Measurements from ENCODE around the gene ARL15. TPM values are rescaled to one million over a fixed set of nuclear protein-coding genes. Genes with fewer than 3 reads are reported as not detected.
"Not testable (repeated sequence)": the region's sequence is repeated elsewhere in the genome, so short reads cannot be mapped to it uniquely, and the experiment has no call there.

ARL15 gene
- total RNA-seq, 6 experiments from 2014 or later: 9.8 to 16.0 (median 13.4) TPM

DNA sequence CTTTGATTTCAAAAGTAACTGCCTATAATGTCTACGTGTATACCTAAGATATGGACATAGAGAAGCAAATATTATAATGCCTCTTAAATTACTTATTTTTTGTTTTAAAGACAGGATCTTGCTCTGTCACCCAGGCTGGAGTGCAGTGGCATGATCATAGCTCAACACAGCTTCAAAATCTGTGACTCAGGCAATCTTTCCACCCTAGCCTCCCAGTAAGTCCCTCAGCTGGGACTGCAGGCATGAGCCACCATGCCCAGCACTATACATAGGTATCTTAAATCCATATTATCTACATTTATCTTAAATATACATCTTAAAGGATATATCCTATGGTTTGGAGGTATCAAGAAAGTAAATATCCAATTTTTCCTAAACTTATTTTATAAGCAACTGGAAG is 261.2 kb downstream of the ARL15 start:
- Mint-ChIP-seq H3K9me3 (no peaks in the 10 kb centered on the region), H3K4me1 (ENCODE audit: low read depth) (peaks cover 26% of the 10 kb centered on the region), H3K36me3 (ENCODE audit: low read depth) (no peaks in the 10 kb centered on the region), H3K4me3 (no peak overlapping the region), H3K27me3 (ENCODE audit: insufficient read depth) (peaks cover 5% of the 10 kb centered on the region; the same call in 1 of the 2 replicates), H3K27ac (peak overlapping the region; percentile 81; the same call in 1 of the 2 replicates)
- no peak for TF ChIP-seq CTCF (IDR thresholded peaks at IDR 0.05)
- peak; percentile 11 for DNase-seq

DNA sequence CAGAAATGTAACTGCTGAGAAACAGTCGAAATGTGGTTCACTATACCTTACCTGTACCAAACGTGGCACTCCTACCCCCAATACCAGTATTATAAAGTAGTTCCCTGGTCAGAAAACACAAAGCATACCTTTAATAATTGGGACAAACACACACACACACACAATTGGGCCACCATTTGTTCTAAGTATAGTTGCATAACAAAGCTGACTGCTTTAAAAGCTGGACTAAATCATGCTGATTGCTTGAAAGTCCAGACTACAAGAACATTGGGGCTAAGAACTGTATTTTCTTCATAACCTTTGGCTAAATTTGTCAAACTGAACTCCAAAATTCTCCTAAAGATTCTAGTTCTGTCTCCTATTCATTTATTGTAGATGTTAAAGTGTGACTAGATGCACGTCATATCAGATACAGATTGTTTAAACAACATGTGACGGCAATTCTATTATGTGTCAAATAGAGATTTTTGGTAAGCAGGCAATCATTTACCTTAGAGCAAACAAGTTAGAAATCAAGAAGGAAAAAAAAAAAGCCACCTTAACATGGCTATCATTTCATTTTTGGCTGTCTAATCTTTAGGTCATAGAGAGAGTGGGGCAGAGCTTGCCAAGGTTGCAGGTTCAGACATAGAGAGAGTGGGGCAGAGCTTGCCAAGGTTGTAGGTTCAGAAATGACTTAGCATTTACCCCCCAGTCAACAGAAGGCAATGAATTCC is 265.1 kb downstream of the ARL15 start:
- peaks cover 18% of the 10 kb centered on the region for H3K4me1 Mint-ChIP-seq (ENCODE audit: low read depth)
- H3K36me3 Mint-ChIP-seq (ENCODE audit: low read depth): no peaks in the 10 kb centered on the region
- DNase-seq: no peak
- no peak overlapping the region for H3K4me3 Mint-ChIP-seq
- peaks cover 5% of the 10 kb centered on the region; the same call in 1 of the 2 replicates for H3K27me3 Mint-ChIP-seq (ENCODE audit: insufficient read depth)
- TF ChIP-seq CTCF (IDR thresholded peaks at IDR 0.05): no peak
- no peaks in the 10 kb centered on the region for H3K9me3 Mint-ChIP-seq
- H3K27ac Mint-ChIP-seq: no peak overlapping the region

GRCh38 chr5:54044276-54044675 is 266.1 kb downstream of the ARL15 start:
- H3K9me3 Mint-ChIP-seq; H3K4me1 Mint-ChIP-seq (ENCODE audit: low read depth); H3K27ac Mint-ChIP-seq; DNase-seq; H3K27me3 Mint-ChIP-seq (ENCODE audit: insufficient read depth); H3K4me3 Mint-ChIP-seq; H3K36me3 Mint-ChIP-seq (ENCODE audit: low read depth): not testable (repeated sequence)

DNA sequence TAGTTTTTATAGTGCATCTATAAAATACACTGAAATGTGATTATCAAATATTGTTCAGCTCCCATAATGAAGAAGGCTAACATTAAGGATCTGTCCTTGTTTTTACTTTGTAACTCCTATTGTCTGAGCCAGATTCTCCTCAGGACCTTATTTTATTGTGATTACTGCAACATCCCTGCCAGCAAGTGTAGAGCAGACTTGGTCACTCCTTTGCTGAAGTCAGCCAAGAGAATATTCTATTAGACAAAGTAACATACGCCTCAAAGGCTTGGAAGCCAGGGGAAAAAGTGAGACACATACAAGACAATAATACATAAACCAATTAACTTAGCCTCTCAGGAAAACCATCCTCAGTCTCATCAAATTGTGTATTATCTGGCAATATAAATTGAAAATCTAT is 269.6 kb downstream of the ARL15 start:
- Mint-ChIP-seq H3K27me3 (ENCODE audit: insufficient read depth) (no peaks in the 10 kb centered on the region), H3K4me3 (no peak overlapping the region), H3K27ac (no peak overlapping the region), H3K9me3 (no peaks in the 10 kb centered on the region), H3K36me3 (ENCODE audit: low read depth) (no peaks in the 10 kb centered on the region), H3K4me1 (ENCODE audit: low read depth) (no peaks in the 10 kb centered on the region)
- no peak for DNase-seq
- no peak for TF ChIP-seq CTCF (IDR thresholded peaks at IDR 0.05)

- TF ChIP-seq CTCF (IDR thresholded peaks at IDR 0.05): no peak
- Mint-ChIP-seq H3K9me3 (no peaks in the 10 kb centered on the region), H3K4me1 (ENCODE audit: low read depth) (no peaks in the 10 kb centered on the region), H3K36me3 (ENCODE audit: low read depth) (no peaks in the 10 kb centered on the region), H3K4me3 (no peak overlapping the region), H3K27ac (no peak overlapping the region), H3K27me3 (ENCODE audit: insufficient read depth) (no peaks in the 10 kb centered on the region)
- no peak for DNase-seq
Observed at GRCh38 chr5:54040018-54040417, 270.4 kb downstream of the ARL15 start.

DNA sequence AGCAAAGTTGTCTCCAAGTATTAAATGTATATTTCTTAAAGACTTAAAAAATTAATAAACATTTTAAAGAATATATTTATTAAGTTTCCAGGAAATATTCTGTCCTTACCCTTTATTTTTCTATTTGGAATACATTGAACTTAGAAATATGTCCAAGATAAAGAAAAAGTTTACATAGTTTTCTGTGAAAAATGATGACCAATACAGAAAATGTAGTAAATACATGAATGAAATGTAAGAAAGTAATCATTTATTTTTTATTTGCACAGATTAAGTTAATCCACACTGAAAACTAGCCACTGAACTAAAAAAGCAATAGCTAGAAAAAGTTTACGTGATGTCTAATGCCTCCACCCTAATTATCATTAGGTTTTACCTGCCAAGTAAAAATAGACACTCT is 273.2 kb downstream of the ARL15 start:
- no peak for DNase-seq
- no peak for TF ChIP-seq CTCF (IDR thresholded peaks at IDR 0.05)
- no peaks in the 10 kb centered on the region for H3K9me3 Mint-ChIP-seq
- H3K4me3 Mint-ChIP-seq: no peak overlapping the region
- no peak overlapping the region for H3K27ac Mint-ChIP-seq
- no peaks in the 10 kb centered on the region for H3K27me3 Mint-ChIP-seq (ENCODE audit: insufficient read depth)
- no peaks in the 10 kb centered on the region for H3K4me1 Mint-ChIP-seq (ENCODE audit: low read depth)
- no peaks in the 10 kb centered on the region for H3K36me3 Mint-ChIP-seq (ENCODE audit: low read depth)

Data from HFFc6 (cell line).